ENCODE results near the gene ANXA1. TPM values are rescaled to one million over a fixed set of nuclear protein-coding genes. Genes with fewer than 3 reads are reported as not detected.

The ANXA1 gene
- total and polyA plus RNA-seq, 4 donors: 4.8 to 28.6 (median 14.5) TPM

- 85% methylated on average over 3 of the region's 3 CpGs for WGBS
- Histone ChIP-seq H3K9me3 (ENCODE audit: control insufficient read depth in 4 of 4, low read length in 3 of 4) (no peaks in the 10 kb centered on the region), H3K9ac (ENCODE audit: low read depth in 1 of 2, low read length in 2 of 2) (no peak overlapping the region), H3K4me1 (ENCODE audit: control insufficient read depth in 4 of 4, insufficient read depth in 4 of 4, low read length in 3 of 4) (peaks cover 0 to 2% (median 0%) of the 10 kb centered on the region in 4 donors), H3K27me3 (ENCODE audit: control insufficient read depth in 4 of 4, insufficient read depth in 4 of 4, low read length in 3 of 4) (no peaks in the 10 kb centered on the region), H3K27ac (ENCODE audit: low read depth in 1 of 2, low read length in 2 of 2) (no peak overlapping the region), H3K4me3 (ENCODE audit: low read depth in 1 of 3, low read length in 3 of 3) (no peak overlapping the region), H3K36me3 (ENCODE audit: control insufficient read depth in 4 of 4, insufficient read depth in 3 of 4, low read depth in 1 of 4, low read length in 3 of 4) (no peaks in the 10 kb centered on the region)
- no peak for DNase-seq (ENCODE audit: low spot score)
- TF ChIP-seq NR2F2 (IDR thresholded peaks at IDR 0.05): peak; percentile 46
- TF ChIP-seq SP1 (IDR thresholded peaks at IDR 0.05): no peak
- no peak for TF ChIP-seq YY1 (IDR thresholded peaks at IDR 0.05)
- TF ChIP-seq FOXA1 (IDR thresholded peaks at IDR 0.05): no peak
- TF ChIP-seq FOXA2 (IDR thresholded peaks at IDR 0.05): no peak
Observed at GRCh38 chr9:73148447-73148937, 3.2 kb upstream of the ANXA1 start.

GRCh38 chr9:73149371-73150067 is 2.1 kb upstream of the ANXA1 start:
- Histone ChIP-seq H3K4me1 (ENCODE audit: control insufficient read depth in 4 of 4, insufficient read depth in 4 of 4, low read length in 3 of 4) (peaks cover 0 to 2% (median 0%) of the 10 kb centered on the region in 4 donors), H3K27ac (ENCODE audit: low read depth in 1 of 2, low read length in 2 of 2) (peak overlapping the region in 1 of 2 donors; percentile 26), H3K36me3 (ENCODE audit: control insufficient read depth in 4 of 4, insufficient read depth in 3 of 4, low read depth in 1 of 4, low read length in 3 of 4) (no peaks in the 10 kb centered on the region), H3K27me3 (ENCODE audit: control insufficient read depth in 4 of 4, insufficient read depth in 4 of 4, low read length in 3 of 4) (no peaks in the 10 kb centered on the region), H3K9ac (ENCODE audit: low read depth in 1 of 2, low read length in 2 of 2) (no peak overlapping the region), H3K9me3 (ENCODE audit: control insufficient read depth in 4 of 4, low read length in 3 of 4) (no peaks in the 10 kb centered on the region), H3K4me3 (ENCODE audit: low read depth in 1 of 3, low read length in 3 of 3) (no peak overlapping the region)
- no peak for DNase-seq (ENCODE audit: low spot score)
- TF ChIP-seq JUND (IDR thresholded peaks at IDR 0.05) (peak; percentile 87 to 92), TAF1 (conservative IDR thresholded peaks at IDR 0.05) (no peak)
- 56% methylated on average over 4 of the region's 4 CpGs for WGBS

- Histone ChIP-seq H3K4me1 (ENCODE audit: control insufficient read depth in 4 of 4, insufficient read depth in 4 of 4, low read length in 3 of 4) (peaks cover 0 to 2% (median 0%) of the 10 kb centered on the region in 4 donors), H3K27ac (ENCODE audit: low read depth in 1 of 2, low read length in 2 of 2) (peak overlapping the region; percentile 5 to 7), H3K9me3 (ENCODE audit: control insufficient read depth in 4 of 4, low read length in 3 of 4) (no peaks in the 10 kb centered on the region), H3K36me3 (ENCODE audit: control insufficient read depth in 4 of 4, insufficient read depth in 3 of 4, low read depth in 1 of 4, low read length in 3 of 4) (no peaks in the 10 kb centered on the region), H3K4me3 (ENCODE audit: low read depth in 1 of 3, low read length in 3 of 3) (peak overlapping the region in 1 of 3 donors; percentile 2), H3K27me3 (ENCODE audit: control insufficient read depth in 4 of 4, insufficient read depth in 4 of 4, low read length in 3 of 4) (no peaks in the 10 kb centered on the region), H3K9ac (ENCODE audit: low read depth in 1 of 2, low read length in 2 of 2) (peak overlapping the region in 1 of 2 donors; percentile 5)
- DNase-seq (ENCODE audit: low spot score): no peak
- TF ChIP-seq TAF1 (conservative IDR thresholded peaks at IDR 0.05): no peak
- no peak for TF ChIP-seq MAX (IDR thresholded peaks at IDR 0.05)
- TF ChIP-seq ATF3 (IDR thresholded peaks at IDR 0.05): no peak
Observed at GRCh38 chr9:73152543-73152844, 829 bp downstream of the ANXA1 start.

- Histone ChIP-seq H3K9ac (ENCODE audit: low read depth in 1 of 2, low read length in 2 of 2) (peak overlapping the region in 1 of 2 donors; percentile 11), H3K4me3 (ENCODE audit: low read depth in 1 of 3, low read length in 3 of 3) (no peak overlapping the region), H3K9me3 (ENCODE audit: control insufficient read depth in 4 of 4, low read length in 3 of 4) (no peaks in the 10 kb centered on the region), H3K27ac (ENCODE audit: low read depth in 1 of 2, low read length in 2 of 2) (no peak overlapping the region), H3K36me3 (ENCODE audit: control insufficient read depth in 4 of 4, insufficient read depth in 3 of 4, low read depth in 1 of 4, low read length in 3 of 4) (no peaks in the 10 kb centered on the region), H3K27me3 (ENCODE audit: control insufficient read depth in 4 of 4, insufficient read depth in 4 of 4, low read length in 3 of 4) (no peaks in the 10 kb centered on the region), H3K4me1 (ENCODE audit: control insufficient read depth in 4 of 4, insufficient read depth in 4 of 4, low read length in 3 of 4) (peaks cover 0 to 2% (median 0%) of the 10 kb centered on the region in 4 donors)
- DNase-seq (ENCODE audit: low spot score): no peak
- WGBS: 76% methylated on average over 2 of the region's 2 CpGs
- no peak for TF ChIP-seq GABPA (IDR thresholded peaks at IDR 0.05 in 1 of 2, conservative IDR thresholded peaks at IDR 0.05 in 1 of 2)
- no peak for TF ChIP-seq SP1 (IDR thresholded peaks at IDR 0.05)
- TF ChIP-seq TAF1 (conservative IDR thresholded peaks at IDR 0.05): no peak
- no peak for TF ChIP-seq RAD21 (IDR thresholded peaks at IDR 0.05)
- no peak for TF ChIP-seq CTCF (IDR thresholded peaks at IDR 0.05; ENCODE audit: low read depth, low read length, missing input control)
- no peak for TF ChIP-seq FOXA2 (IDR thresholded peaks at IDR 0.05)
- TF ChIP-seq ATF3 (IDR thresholded peaks at IDR 0.05): no peak
- no peak for TF ChIP-seq RXRA (IDR thresholded peaks at IDR 0.05)
- TF ChIP-seq FOXA1 (IDR thresholded peaks at IDR 0.05): no peak
- TF ChIP-seq ZBTB33 (IDR thresholded peaks at IDR 0.05): no peak
- TF ChIP-seq YY1 (IDR thresholded peaks at IDR 0.05): no peak
- TF ChIP-seq MAX (IDR thresholded peaks at IDR 0.05): no peak
- TF ChIP-seq NR2F2 (IDR thresholded peaks at IDR 0.05): no peak
Observed at GRCh38 chr9:73152953-73153352, 1.3 kb downstream of the ANXA1 start.

Measured in liver (tissue), 9 donors.